NB4 (cell line): ENCODE measurements around the gene BLID.

ENCODE experiments used
- DNase-seq: peaks from one replicate; pipeline ENCODE4 v3.0.0; 2010; ENCODE audit warnings: low read depth
- H3K4me3 ChIP-seq: one replicate; pipeline ENCODE4 v1.5.1; 2011; ENCODE audit warnings: mild to moderate bottlenecking, low read depth, low read length, moderate library complexity
- MYC ChIP-seq: IDR thresholded peaks from 2 replicates; pipeline ENCODE4 v1.6.1; 2011; ENCODE audit warnings: low read depth, low read length
- POLR2A ChIP-seq: IDR thresholded peaks from 2 replicates; pipeline ENCODE4 v1.6.1; 2011; ENCODE audit warnings: mild to moderate bottlenecking; ENCODE audit not compliant: insufficient read length; ENCODE audit errors: extremely low read depth
- TF ChIP-seq, protein P1 (sequence below): IDR thresholded peaks from 2 replicates; pipeline ENCODE4 v1.6.1; 2011; ENCODE audit warnings: low read depth, low read length
- TF ChIP-seq, protein P2 (sequence below): IDR thresholded peaks from one replicate; pipeline ENCODE4 v1.5.1; 2012; ENCODE audit warnings: low read depth, low read length

The BLID gene

DNA sequence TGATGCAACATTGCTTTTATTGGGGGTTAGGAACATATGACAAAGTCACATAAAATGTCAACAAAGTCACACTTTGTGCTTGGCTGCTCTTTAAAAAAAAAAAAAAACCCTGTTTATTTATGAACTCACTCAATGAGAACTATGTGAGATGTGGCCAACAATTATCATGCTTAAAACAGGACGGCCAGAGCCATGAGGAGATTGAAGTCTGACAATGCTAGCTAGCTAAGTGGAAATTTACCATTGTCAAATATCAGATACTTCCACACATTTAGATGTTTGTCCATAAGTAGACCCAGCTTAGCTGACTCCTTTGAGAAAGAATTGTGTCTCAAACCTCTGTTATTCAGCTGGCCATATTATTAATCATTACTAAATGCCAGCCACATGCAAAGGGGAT, 26.9 kb downstream of the BLID start:
- no peak for TF ChIP-seq POLR2A
- H3K4me3 ChIP-seq: no peak overlapping the region
- no peak for DNase-seq

DNA sequence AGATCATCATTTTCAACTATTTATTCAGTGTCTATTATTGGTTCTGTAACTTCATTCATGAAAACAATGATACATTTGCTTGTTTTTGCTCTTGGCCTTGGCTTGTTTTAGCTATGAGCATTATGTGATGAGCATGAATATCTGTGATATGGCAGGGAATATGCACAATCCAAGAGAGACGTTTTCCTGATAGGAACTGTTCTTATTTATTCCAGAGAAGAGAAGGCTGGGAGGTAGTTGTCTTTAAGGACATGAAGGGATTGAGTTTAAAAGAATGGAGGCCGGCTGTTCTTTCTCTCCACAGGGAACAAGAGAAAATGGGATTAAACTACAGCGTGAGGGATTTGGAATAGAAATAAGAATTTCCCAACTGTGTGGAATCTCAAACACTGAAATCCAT, 30.3 kb downstream of the BLID start:
- TF ChIP-seq, protein P1, sequence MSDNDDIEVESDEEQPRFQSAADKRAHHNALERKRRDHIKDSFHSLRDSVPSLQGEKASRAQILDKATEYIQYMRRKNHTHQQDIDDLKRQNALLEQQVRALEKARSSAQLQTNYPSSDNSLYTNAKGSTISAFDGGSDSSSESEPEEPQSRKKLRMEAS: no peak
- TF ChIP-seq MYC (no peak), POLR2A (no peak)
- TF ChIP-seq, protein P2, sequence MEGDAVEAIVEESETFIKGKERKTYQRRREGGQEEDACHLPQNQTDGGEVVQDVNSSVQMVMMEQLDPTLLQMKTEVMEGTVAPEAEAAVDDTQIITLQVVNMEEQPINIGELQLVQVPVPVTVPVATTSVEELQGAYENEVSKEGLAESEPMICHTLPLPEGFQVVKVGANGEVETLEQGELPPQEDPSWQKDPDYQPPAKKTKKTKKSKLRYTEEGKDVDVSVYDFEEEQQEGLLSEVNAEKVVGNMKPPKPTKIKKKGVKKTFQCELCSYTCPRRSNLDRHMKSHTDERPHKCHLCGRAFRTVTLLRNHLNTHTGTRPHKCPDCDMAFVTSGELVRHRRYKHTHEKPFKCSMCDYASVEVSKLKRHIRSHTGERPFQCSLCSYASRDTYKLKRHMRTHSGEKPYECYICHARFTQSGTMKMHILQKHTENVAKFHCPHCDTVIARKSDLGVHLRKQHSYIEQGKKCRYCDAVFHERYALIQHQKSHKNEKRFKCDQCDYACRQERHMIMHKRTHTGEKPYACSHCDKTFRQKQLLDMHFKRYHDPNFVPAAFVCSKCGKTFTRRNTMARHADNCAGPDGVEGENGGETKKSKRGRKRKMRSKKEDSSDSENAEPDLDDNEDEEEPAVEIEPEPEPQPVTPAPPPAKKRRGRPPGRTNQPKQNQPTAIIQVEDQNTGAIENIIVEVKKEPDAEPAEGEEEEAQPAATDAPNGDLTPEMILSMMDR: no peak
- DNase-seq: no peak
- H3K4me3 ChIP-seq: no peak overlapping the region

DNA sequence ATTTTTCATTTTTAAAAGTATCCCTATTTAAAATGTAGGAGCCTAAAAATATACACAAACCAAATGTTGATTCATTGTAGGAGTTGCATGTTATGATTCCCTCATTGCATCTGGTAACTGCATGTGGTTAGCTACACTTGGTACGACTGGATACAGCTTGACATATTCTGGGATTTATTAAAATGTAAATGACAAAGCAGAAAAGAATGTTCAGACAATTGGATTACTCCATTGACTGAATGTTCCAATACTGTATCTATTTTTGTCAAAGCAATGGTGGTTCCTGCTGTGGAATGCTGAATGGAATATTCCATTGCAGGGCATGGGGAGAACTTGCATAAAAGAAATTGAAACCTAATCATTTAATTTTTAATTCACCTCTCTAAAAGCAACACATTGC, 30.8 kb downstream of the BLID start:
- DNase-seq: no peak
- TF ChIP-seq POLR2A (no peak), MYC (no peak)
- TF ChIP-seq, protein P2: no peak
- TF ChIP-seq, protein P1: no peak

DNA sequence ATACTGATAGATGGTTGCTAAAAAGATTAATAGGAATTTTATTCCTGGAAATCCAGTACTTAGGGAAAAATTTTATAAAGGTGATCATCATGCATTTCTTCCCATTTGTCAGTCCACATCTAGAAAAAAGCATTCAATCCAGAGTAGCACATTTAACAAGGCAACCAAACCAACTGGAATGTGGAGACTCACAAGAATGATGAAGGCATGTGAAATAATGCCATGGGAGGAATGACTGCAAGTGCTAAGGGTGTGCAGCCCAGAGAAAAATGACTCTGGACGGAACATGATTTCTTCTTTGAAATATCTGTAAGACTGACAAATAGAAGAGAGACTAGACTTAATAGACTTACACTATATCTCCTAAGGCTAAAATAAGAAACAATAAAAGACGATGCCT, 33.8 kb downstream of the BLID start:
- DNase-seq: no peak
- no peak overlapping the region for H3K4me3 ChIP-seq
- TF ChIP-seq MYC: no peak
- TF ChIP-seq, protein P1: no peak
- TF ChIP-seq POLR2A: no peak
- TF ChIP-seq, protein P2: no peak

More for the DNA sequence above, 30.8 kb downstream of the BLID start:
- no peak overlapping the region for H3K4me3 ChIP-seq

DNA sequence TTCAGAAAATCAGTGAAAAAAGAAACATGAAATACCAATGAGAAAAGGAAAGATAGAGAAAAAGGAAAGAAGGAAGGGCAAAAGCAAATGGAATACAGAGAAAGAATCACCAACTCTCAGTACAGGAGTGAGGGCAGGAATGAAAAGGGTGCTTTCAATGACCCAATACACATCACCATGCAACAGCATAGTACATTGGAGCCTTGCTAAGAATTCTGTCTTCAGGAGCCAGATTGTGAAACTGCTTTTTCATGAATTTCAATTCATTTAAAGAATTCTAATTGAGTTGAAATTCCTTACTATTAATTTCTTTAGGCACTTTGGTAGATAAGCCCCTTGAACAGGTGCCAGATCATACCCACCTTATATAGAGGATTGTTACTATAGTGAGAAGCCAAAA, 34.9 kb downstream of the BLID start:
- no peak for DNase-seq
- TF ChIP-seq MYC: no peak
- TF ChIP-seq POLR2A: no peak
- TF ChIP-seq, protein P2: no peak
- TF ChIP-seq, protein P1: no peak
- H3K4me3 ChIP-seq: no peak overlapping the region

DNA sequence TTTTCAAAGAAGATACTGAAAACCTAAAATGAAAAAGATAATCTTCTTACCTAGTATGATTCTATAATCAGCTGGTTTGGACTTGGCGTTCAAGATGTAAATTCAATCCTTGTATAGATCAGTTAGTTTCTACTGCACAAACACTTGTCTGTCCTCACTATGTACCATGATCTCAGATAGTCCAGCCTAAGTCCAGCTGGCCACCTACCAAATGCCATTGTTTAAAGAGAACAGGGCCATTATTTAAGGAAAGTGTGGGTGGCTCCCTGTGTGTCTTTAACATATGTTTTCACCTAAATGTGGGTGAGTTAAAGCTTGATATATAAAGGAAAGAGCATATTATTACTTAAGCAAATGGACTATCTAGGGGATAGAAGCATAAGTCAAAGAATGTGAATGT, 38.6 kb downstream of the BLID start:
- no peak overlapping the region for H3K4me3 ChIP-seq
- TF ChIP-seq MYC (no peak), POLR2A (no peak)
- TF ChIP-seq, protein P1: no peak
- TF ChIP-seq, protein P2: no peak
- DNase-seq: no peak
